Right renal pelvis (tissue), 4 donors: Measurements from ENCODE around the gene PALD1. TPM values are rescaled to one million over a fixed set of nuclear protein-coding genes. Genes with fewer than 3 reads are reported as not detected.

ENCODE experiments used
- DNase-seq, 4 donors: peaks; one replicate each; pipeline ENCODE4 v3.0.0-alpha.2; 2013; ENCODE audit warnings: low read depth in 4 of 4, low spot score in 3 of 4, missing footprints in 1 of 4
- polyA plus RNA-seq, 4 donors: library from polyadenylated mRNA; unstranded; fragments of 120-200 nt; gene quantifications; one replicate each; pipeline ENCODE4 v1.2.1, GENCODE V29; 2013; ENCODE audit not compliant: insufficient read length in 4 of 4

Gene PALD1
- polyA plus RNA-seq, 4 donors = 9.8 to 12.1 (median 11.3) TPM

GRCh38 chr10:70456164-70456563 lies 22.4 kb upstream of the PALD1 start:
- DNase-seq = no peak

- DNase-seq = no peak
Observed at GRCh38 chr10:70457759-70458305, 20.7 kb upstream of the PALD1 start.

GRCh38 chr10:70458329-70459060 lies 20.1 kb upstream of the PALD1 start:
- peak in 1 of 4 donors; percentile 40 for DNase-seq

- no peak for DNase-seq
Observed at GRCh38 chr10:70459061-70459773, 19.4 kb upstream of the PALD1 start.

GRCh38 chr10:70459774-70460490 lies 18.6 kb upstream of the PALD1 start:
- no peak for DNase-seq

GRCh38 chr10:70461397-70462348 lies 16.9 kb upstream of the PALD1 start:
- no peak for DNase-seq

- no peak for DNase-seq
Observed at GRCh38 chr10:70462349-70462984, 16.1 kb upstream of the PALD1 start.

GRCh38 chr10:70465278-70465677 lies 13.3 kb upstream of the PALD1 start:
- DNase-seq = no peak

- DNase-seq = no peak
Observed at GRCh38 chr10:70465832-70466231, 12.7 kb upstream of the PALD1 start.

GRCh38 chr10:70466951-70467350 lies 11.6 kb upstream of the PALD1 start:
- no peak for DNase-seq

GRCh38 chr10:70472799-70473454 lies 5.6 kb upstream of the PALD1 start:
- DNase-seq = no peak

GRCh38 chr10:70474780-70475179 lies 3.8 kb upstream of the PALD1 start:
- DNase-seq = no peak

GRCh38 chr10:70475661-70476060 lies 2.9 kb upstream of the PALD1 start:
- no peak for DNase-seq

- DNase-seq = no peak
Observed at GRCh38 chr10:70476249-70477035, 2.1 kb upstream of the PALD1 start.

- DNase-seq = no peak
Observed at GRCh38 chr10:70477661-70478162, 855 bp upstream of the PALD1 start.

GRCh38 chr10:70479165-70479581 lies 606 bp downstream of the PALD1 start:
- DNase-seq = no peak

GRCh38 chr10:70479626-70480238 lies 1.2 kb downstream of the PALD1 start:
- no peak for DNase-seq
